A549 (cell line): ENCODE measurements around the gene ZSCAN18. TPM values are rescaled to one million over a fixed set of nuclear protein-coding genes. Genes with fewer than 3 reads are reported as not detected.

ENCODE experiments used
- ATAC-seq, 2 experiments: fragments of 200-7000 bp in 1 of 2; fragments of >200 bp in 1 of 2; cut with Nextera tagmentation in 1 of 2; cut with Tn5 transposase in 1 of 2; 3 replicates each; pipeline versions ENCODE4 v1.8.0 to v1.9.1; 2018 to 2020; ENCODE audit warnings: mild to moderate bottlenecking in 1 of 2, moderate library complexity in 1 of 2
- CTCF ChIA-PET: fragments of 300-600 bp; sonication (Branson Sonifier 250); formaldehyde crosslinking; extraction: SDS; loops from one replicate; lab custom pipeline; 2021; ENCODE audit warnings: antibody characterized with exemption, inconsistent platforms; lab: Yijun Ruan, JAX
- POLR2A ChIA-PET: fragments of 350-600 bp; formaldehyde crosslinking; extraction: SDS; loops from one replicate; lab custom pipeline; 2021; ENCODE audit warnings: antibody characterized with exemption, inconsistent platforms; lab: Yijun Ruan, JAX
- DNase-seq, 2 experiments: peaks; one replicate each; pipeline versions ENCODE4 v3.0.0 to v3.0.0-alpha.2; 2011 to 2016; ENCODE audit warnings: low read depth in 1 of 2, low spot score in 1 of 2
- FAIRE-seq: peaks from 2 replicates; lab custom pipeline; 2011; peaks lifted over from hg19 to GRCh38; lab: Jason Lieb, UNC
- H3K27ac ChIP-seq, 2 experiments: fragments of >200 bp; sonication (Bioruptor Twin); formaldehyde crosslinking; 3 replicates each; pipeline ENCODE4 v1.5.1; 2016 to 2017
- H3K4me1 ChIP-seq: fragments of >200 bp; sonication (Bioruptor Twin); formaldehyde crosslinking; 3 replicates; pipeline ENCODE4 v1.6.1; 2016
- H3K4me2 ChIP-seq: fragments of >200 bp; sonication (Bioruptor Twin); formaldehyde crosslinking; 3 replicates; pipeline ENCODE4 v1.6.1; 2016
- H3K4me3 ChIP-seq: fragments of >200 bp; sonication (Bioruptor Twin); formaldehyde crosslinking; 3 replicates; pipeline ENCODE4 v1.5.1; 2016
- H3K9me3 ChIP-seq: fragments of >200 bp; sonication (Bioruptor Twin); formaldehyde crosslinking; 3 replicates; pipeline ENCODE4 v1.6.1; 2016
- CBX8 ChIP-seq: fragments of 200-600 bp; sonication (generic); IDR thresholded peaks from 2 replicates; pipeline ENCODE4 v1.6.1; 2016
- CEBPB ChIP-seq, 2 experiments: fragments of >200 bp in 1 of 2; sonication (Bioruptor Twin) in 1 of 2; formaldehyde crosslinking in 1 of 2; IDR thresholded peaks; 2 replicates each; pipeline ENCODE4 v1.6.1; 2012 to 2016
- EP300 ChIP-seq, 2 experiments: fragments of >200 bp; sonication (Bioruptor Twin); formaldehyde crosslinking; IDR thresholded peaks; 2 replicates in 1 of 2; 3 replicates in 1 of 2; pipeline ENCODE4 v1.6.1; 2016 to 2017
- FOSB ChIP-seq: fragments of 250-450 bp; sonication (Bioruptor Pico); IDR thresholded peaks from 2 replicates; pipeline ENCODE4 v1.5.0; 2020; ENCODE audit warnings: mild to moderate bottlenecking, moderate library complexity
- GATA3 ChIP-seq: IDR thresholded peaks from 2 replicates; pipeline ENCODE4 v1.6.1; 2012; ENCODE audit warnings: borderline replicate concordance
- HEYL ChIP-seq: fragments of 250-450 bp; sonication (Bioruptor Pico); IDR thresholded peaks from 2 replicates; pipeline ENCODE4 v1.8.0; 2021; ENCODE audit warnings: mild to moderate bottlenecking, moderate library complexity
- JUN ChIP-seq, 2 experiments: fragments of >200 bp; sonication (Bioruptor Twin); formaldehyde crosslinking; IDR thresholded peaks; 2 replicates in 1 of 2; 3 replicates in 1 of 2; pipeline ENCODE4 v1.6.1; 2016 to 2017
- MAFK ChIP-seq: fragments of 450-650 bp; IDR thresholded peaks from 2 replicates; pipeline ENCODE4 v1.6.1; 2014; ENCODE audit not compliant: partially characterized antibody
- MAZ ChIP-seq: fragments of 150-350 bp; IDR thresholded peaks from 2 replicates; pipeline ENCODE4 v1.6.1; 2014; ENCODE audit warnings: antibody characterized with exemption, low read depth, low read length, borderline replicate concordance
- NPAS2 ChIP-seq: fragments of 250-450 bp; sonication (Bioruptor Pico); IDR thresholded peaks from 2 replicates; pipeline ENCODE4 v1.8.0; 2022; ENCODE audit warnings: mild to moderate bottlenecking, moderate library complexity, borderline replicate concordance
- NR3C1 ChIP-seq: fragments of >200 bp; sonication (Bioruptor Twin); formaldehyde crosslinking; IDR thresholded peaks from 3 replicates; pipeline ENCODE4 v1.6.1; 2017
- POLR2A ChIP-seq: IDR thresholded peaks from 2 replicates; pipeline ENCODE4 v1.6.1; 2012; ENCODE audit warnings: mild to moderate bottlenecking, low read length
- RCOR1 ChIP-seq: fragments of 150-350 bp; IDR thresholded peaks from 2 replicates; pipeline ENCODE4 v1.6.1; 2014; ENCODE audit warnings: antibody characterized with exemption, low read length, low read depth
- RFX5 ChIP-seq: fragments of 450-650 bp; IDR thresholded peaks from 2 replicates; pipeline ENCODE4 v1.7.1; 2014; ENCODE audit warnings: antibody characterized with exemption, mild to moderate bottlenecking, moderate library complexity
- TFCP2L1 ChIP-seq: fragments of 250-450 bp; sonication (Bioruptor Pico); IDR thresholded peaks from 2 replicates; pipeline ENCODE4 v1.5.0; 2021; ENCODE audit warnings: mild to moderate bottlenecking
- ZFP36 ChIP-seq: fragments of 450-650 bp; IDR thresholded peaks from 2 replicates; pipeline ENCODE4 v1.6.1; 2014; ENCODE audit warnings: borderline replicate concordance; ENCODE audit not compliant: partially characterized antibody
- WGBS: methylation state at CpG from one replicate; pipeline ENCODE4 v1.1.6; 2017; ENCODE audit errors: missing lambda C conversion rate; 5-methylcytosine and 5-hydroxymethylcytosine counted together
- polyA plus RNA-seq, 4 experiments: library from polyadenylated mRNA; depleted of rRNA in 3 of 4; stranded (reverse); fragments of >200 nt; fragmentation: RNase III in 1 of 4; extraction: RNeasy Plus Mini Kit Qiagen cat#74134 plus additional on column Dnase treatment in 1 of 4; gene quantifications; 2 replicates in 3 of 4; 3 replicates in 1 of 4; pipeline ENCODE4 v1.2.3, GENCODE V29; 2011 to 2017
- TF ChIP-seq, protein P1 (sequence below): IDR thresholded peaks from 2 replicates; pipeline ENCODE4 v1.6.1; 2012

The ZSCAN18 gene
- polyA plus RNA-seq, 2 of the 4 experiments (the other 2 are of a cell fraction), result 2.3 to 2.9 TPM

DNA sequence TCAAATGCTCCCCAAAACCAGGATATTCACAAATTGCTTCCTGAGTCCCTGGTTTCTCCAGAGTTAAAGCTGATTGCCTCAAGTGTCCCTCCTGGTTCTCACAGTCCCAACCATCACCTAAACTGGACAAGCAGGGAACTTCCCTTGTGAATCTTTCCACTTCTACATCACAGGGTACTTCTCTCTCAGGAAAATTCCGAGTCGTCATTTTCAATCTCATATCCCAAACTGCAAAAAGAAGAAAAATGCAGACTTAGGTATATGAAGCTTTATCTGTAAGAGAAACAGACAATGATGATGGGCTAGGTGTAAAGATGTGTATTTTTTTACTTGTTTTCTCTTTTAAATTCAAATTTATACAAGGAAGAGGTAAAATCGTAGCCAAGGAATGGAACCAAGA is 31.3 kb upstream of the ZSCAN18 start:
- 50% methylated on average over 3 of the region's 3 CpGs for WGBS
- TF ChIP-seq RFX5, result no peak
- peak; percentile 49 for TF ChIP-seq MAFK
- Histone ChIP-seq H3K27ac (no peak overlapping the region), H3K4me1 (no peaks in the 10 kb centered on the region), H3K4me3 (no peak overlapping the region), H3K9me3 (peaks cover 97% of the 10 kb centered on the region), H3K4me2 (no peak overlapping the region)
- ChIA-PET POLR2A (interaction anchor here (0.5 kb wide), 1 partner anchor 107 kb away, joined by 3 read pairs; no protein-coding TSS in a partner anchor), CTCF (no interaction called here)
- no peak for ATAC-seq
- no peak for DNase-seq
- FAIRE-seq, result no peak

DNA sequence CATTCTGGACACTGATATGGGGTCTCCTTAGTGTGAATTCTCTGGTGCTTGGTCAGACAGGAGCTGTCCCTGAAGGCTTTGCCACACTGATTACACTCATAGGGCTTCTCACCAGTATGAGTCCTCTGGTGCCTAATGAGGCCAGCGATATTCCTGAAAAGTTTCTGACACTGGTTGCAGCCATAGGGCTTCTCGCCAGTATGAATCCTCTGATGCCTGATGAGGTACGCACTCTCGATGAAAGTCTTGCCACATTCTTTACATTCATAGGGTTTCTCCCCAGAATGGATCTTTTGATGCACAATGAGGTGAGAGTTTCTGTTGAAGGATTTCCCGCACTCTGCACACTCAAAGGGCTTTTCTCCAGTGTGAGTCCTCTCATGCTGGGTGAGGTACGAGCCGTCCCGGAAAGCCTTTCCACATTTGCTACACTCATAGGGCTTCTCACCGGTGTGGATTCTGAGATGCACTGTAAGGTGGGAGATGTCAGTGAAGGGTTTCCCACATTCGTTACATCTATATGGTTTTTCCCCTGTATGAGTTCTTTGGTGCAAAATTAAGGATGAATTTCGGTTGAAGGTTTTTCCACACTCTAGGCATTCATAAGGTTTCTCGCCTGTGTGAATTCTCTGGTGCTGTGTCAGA is 30.1 kb upstream of the ZSCAN18 start:
- H3K4me1 ChIP-seq, result no peaks in the 10 kb centered on the region
- DNase-seq (peak in 1 of 2 experiments; percentile 32), ATAC-seq (no peak), FAIRE-seq (no peak)
- no peak overlapping the region for H3K4me3 ChIP-seq
- no peak overlapping the region for H3K4me2 ChIP-seq
- H3K27ac ChIP-seq, result no peak overlapping the region
- ChIA-PET POLR2A (no interaction called here), CTCF (interaction anchor here (1.1 kb wide), 1 partner anchor 13 kb away, joined by 3 read pairs; no protein-coding TSS in a partner anchor)
- peaks cover 97% of the 10 kb centered on the region for H3K9me3 ChIP-seq
- WGBS, result 68% methylated on average over 12 of the region's 12 CpGs
- TF ChIP-seq JUN (IDR thresholded peaks at IDR 0.05) (no peak), GATA3 (peak; percentile 74)

DNA sequence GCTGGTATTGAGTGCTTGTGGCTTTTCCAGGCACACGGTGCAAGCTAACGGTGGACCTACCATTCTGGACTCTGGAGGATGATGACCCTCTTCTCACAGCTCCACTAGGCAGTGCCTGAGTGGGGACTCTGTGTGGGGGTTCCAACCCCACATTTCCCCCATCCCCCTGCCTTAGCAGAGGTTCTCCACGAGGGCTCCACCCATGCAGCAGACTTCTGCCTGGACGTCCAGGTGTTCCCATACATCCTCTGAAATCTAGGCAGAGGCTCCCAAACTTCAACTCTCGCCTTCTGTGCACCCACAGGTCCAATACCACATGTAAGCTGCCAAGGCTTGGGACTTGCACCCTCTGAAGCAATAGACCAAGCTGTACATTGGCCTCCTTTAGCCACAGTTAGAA is 25.3 kb upstream of the ZSCAN18 start:
- WGBS, result 12% methylated on average over 5 of the region's 5 CpGs
- Histone ChIP-seq H3K4me2 (no peak overlapping the region), H3K4me3 (no peak overlapping the region), H3K4me1 (no peaks in the 10 kb centered on the region), H3K27ac (no peak overlapping the region), H3K9me3 (peaks cover 89% of the 10 kb centered on the region)
- ATAC-seq (no peak), FAIRE-seq (no peak), DNase-seq (no peak)
- POLR2A ChIA-PET, result no interaction called here
- CTCF ChIA-PET, result no interaction called here
- no peak for TF ChIP-seq TFCP2L1
- TF ChIP-seq ZFP36, result peak; percentile 17

DNA sequence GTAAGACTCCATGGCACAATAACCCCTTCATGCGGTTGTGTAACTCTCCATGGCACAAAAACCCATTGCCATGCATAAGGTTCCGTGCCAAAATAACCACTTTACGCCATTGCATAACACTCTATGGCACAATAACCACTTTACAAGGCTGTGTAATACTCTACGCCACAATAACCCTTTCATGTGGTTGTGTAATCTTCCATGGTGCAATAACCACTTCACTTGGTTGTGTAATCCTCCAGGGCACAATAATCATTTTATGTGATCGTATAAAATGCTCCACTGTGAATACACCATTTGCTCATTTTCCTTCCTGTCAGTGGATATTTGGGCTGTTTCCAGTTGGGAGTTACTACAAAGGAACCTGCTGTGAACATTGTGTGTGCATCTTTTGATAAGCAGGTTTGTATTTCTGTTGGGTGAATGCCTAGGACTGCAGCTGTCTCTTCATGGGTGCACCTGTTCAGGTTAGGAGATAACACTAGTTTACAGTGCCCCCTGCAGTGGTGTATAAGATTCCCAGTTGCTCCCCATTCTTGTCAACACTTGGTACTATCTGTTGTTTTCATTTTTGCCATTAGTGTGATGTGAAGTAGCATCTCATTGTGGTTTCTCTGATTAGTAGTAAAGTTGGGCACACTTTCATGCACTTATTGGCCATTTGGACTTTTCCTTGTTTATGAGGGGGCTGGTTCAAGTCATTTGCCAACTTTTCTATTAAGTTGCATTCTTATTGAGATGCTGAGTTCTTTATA is 21.1 kb upstream of the ZSCAN18 start:
- ATAC-seq (no peak), DNase-seq (no peak), FAIRE-seq (no peak)
- no peaks in the 10 kb centered on the region for H3K4me1 ChIP-seq
- H3K4me2 ChIP-seq, result no peak overlapping the region
- no peak overlapping the region for H3K27ac ChIP-seq
- TF ChIP-seq RCOR1 (no peak), EP300 (IDR thresholded peaks at IDR 0.05) (no peak), MAZ (no peak), CBX8 (no peak), NR3C1 (no peak), HEYL (CRISPR knock-in tag) (no peak), FOSB (CRISPR knock-in tag) (no peak), CEBPB (IDR thresholded peaks at IDR 0.05) (peak in 1 of 2 experiments; percentile 43; a peak in 1 of 4 replicates), NPAS2 (CRISPR knock-in tag) (no peak), POLR2A (no peak), ZFP36 (peak; percentile 45)
- TF ChIP-seq, protein P1, sequence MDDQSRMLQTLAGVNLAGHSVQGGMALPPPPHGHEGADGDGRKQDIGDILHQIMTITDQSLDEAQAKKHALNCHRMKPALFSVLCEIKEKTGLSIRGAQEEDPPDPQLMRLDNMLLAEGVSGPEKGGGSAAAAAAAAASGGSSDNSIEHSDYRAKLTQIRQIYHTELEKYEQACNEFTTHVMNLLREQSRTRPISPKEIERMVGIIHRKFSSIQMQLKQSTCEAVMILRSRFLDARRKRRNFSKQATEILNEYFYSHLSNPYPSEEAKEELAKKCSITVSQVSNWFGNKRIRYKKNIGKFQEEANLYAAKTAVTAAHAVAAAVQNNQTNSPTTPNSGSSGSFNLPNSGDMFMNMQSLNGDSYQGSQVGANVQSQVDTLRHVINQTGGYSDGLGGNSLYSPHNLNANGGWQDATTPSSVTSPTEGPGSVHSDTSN, result no peak
- 27% methylated on average over 5 of the region's 5 CpGs for WGBS
- no peak overlapping the region for H3K4me3 ChIP-seq
- H3K9me3 ChIP-seq, result peaks cover 90% of the 10 kb centered on the region
- ChIA-PET POLR2A (no interaction called here), CTCF (no interaction called here)
